HG03045 (cell line): ENCODE measurements around the gene C2orf78.
A peak's percentile ranks its signal among the peaks of the same experiment; 100 is the strongest.
"Not testable (repeated sequence)": the region's sequence is repeated elsewhere in the genome, so short reads cannot be mapped to it uniquely, and the experiment has no call there.

Experiments
- ATAC-seq: cut with Tn5 transposase; IDR thresholded peaks from one replicate; pipeline ENCODE4 v1.9.1; 2021; ENCODE audit warnings: mild to moderate bottlenecking, moderate library complexity; ENCODE audit not compliant: unreplicated experiment

The C2orf78 gene

DNA sequence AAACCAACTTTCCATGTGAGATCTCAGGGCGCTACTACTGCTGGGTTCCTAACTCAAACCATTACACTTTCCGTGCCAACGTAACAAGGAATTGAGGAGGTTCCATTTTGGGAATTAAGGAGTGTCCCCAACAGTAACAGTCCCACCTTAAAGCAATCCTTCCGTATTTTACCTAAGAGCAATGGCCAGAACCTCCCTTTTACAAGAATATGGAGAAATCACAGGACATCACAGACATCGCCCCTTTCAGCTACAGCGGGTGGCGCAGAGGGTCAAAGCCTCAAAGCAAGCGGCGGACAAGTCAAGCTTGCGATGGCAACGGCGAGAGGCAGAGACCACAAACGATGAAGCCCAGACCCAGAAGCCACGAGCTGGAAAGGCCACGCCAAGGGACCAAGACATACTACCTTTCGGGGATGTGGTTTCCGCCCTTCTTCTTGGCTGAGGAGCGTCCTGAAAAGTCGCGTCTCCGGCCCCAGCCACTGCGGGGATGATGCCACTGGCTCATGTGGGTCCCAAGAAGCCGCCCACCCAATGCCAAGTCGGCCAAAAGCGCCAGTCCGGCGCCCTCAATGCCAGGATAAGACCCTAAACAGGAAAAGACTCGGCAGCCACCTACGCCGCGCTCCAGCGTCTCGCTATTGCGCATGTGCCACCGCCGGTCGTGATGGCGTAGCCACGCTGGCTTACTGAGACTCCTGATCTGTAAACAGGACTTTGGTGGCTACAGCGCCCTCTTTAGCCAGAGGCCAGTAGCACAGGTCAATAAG lies 4.3 kb upstream of the C2orf78 start, which contains the start of gene DUSP11:
DUSP11 (minus strand) TSS at position 637 of the 770 bp plus-strand sequence; CDS start at position 508, 129 bp downstream.
- peak; percentile 99 for ATAC-seq

DNA sequence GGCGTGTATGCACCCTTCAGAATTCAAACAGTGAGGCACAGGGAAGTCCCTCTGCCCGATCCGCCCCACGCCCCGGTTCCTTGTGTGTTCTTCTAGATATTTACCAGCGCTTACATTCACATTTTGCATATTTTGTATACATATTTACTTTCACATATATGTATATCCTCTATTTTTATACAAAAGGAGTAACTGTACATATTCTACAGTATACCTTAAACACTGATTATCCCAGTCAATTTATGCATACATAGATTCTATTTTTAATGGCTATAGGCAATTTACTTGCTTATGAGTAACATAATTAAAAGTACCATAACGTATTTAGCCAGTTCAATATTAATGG lies 3.8 kb upstream of the C2orf78 start:
- ATAC-seq: no peak

DNA sequence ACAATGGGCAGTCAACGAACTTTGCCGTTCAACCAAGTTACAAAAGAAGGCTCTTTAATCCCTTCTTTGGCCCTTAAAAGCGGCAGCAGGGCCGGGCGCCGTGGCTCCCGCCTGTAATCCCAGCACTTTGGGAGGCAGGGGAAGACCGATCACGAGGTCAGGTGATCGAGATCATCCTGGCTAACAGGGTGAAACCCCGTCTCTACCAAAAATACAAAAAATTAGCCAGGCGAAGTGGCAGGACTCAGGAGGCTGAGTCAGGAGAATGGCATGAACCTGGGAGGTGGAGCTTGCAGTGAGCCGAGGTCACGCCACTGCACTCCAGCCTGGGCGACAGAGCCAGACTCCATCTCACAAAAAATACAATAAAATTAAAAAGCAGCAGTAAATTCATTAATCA lies 581 bp upstream of the C2orf78 start:
- ATAC-seq: not testable (repeated sequence)

DNA sequence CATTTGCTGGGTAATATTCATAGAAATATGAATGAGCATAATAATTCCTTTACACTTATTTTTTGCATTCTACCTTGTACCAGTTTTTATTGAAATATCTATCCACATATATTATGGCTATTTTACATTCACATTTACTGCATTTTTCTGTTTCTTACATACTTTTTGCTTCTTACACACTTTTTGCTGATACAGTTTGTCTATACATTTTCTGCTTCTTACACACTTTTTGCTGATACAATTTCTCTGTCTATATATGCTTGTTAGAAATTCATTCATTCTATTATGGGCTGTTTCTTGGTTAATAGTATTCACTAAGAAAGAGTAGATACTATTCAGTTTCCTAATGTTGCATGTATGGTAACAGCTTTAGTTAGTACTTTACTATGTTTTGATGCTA lies 27.9 kb downstream of the C2orf78 start:
- no peak for ATAC-seq

DNA sequence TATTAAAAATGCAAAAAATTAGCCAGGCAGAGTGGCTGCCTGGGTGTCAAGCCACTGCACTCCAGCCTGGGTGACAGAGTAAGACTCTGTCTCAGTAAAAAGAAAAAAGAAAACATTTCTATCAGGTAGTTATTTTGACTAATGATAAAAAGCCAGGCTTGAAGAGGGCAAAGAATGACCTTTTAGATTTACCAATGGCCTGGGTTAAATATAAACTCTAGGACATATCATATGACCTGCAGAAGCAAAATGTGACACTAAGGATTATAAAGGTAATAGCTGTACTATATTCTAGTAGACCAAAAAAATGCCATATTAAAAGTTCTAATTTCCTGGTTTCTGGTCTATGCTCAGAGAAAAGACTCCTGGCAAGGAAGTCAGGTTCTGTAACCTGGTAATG lies 28.7 kb downstream of the C2orf78 start:
- no peak for ATAC-seq

DNA sequence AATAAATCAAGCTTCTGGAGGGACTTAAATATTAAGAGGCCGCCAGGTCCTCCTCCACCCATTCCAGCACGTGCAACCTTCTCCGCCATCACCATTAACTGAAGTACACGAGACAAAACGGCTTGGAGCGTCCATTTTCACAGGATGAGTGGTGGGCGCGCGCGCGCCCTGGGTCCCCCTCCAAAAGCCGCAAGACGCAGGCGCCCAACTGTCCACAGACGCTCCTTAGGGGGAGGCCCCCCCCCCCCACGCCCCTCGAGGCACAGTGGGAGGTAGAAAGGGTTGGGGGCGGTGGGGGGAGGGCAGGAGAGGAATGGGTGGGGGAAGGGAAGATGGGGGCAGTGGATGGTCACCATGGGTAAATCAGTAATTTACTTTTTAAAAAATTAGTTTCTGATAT lies 34.3 kb downstream of the C2orf78 start:
- ATAC-seq: no peak

DNA sequence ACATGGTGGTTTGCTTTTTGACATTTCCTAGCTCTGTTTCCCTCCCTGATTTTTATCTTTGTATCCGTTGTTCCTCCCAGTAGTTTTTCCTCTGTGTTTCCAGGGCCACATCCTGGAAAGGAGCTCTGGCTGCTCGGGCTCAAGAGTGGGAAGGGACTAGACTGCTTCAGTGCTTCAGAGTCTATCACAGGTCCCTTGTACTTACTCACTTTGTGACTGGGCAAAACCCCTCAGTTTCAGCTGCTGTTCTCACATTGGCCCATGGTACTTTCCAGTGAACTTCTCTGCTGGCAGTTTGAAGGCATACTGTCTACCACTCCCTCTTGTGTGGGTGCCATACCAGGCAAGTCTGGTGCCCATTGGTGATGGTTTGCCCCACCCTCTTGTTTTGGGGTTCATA lies 37.2 kb downstream of the C2orf78 start:
- ATAC-seq: peak; percentile 89

DNA sequence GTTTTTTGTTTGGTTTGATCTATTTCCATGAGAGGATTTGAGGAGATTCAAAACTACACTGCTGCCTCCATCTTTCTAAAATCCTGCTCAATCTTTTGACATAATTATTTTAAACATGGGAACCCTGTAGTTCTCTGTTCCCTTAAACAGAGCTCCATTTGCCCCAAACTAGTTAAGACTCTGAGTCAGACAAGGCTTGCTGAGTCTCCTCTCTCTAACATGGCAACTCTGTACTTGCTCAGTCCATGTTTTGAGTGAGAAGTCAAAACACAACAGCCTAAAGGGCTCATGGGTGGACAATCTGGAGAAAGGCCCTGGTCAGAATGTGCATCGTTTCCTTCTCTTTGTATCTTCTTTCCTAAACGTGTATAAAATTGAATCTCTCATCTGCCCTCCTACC lies 37.7 kb downstream of the C2orf78 start:
- ATAC-seq: no peak

DNA sequence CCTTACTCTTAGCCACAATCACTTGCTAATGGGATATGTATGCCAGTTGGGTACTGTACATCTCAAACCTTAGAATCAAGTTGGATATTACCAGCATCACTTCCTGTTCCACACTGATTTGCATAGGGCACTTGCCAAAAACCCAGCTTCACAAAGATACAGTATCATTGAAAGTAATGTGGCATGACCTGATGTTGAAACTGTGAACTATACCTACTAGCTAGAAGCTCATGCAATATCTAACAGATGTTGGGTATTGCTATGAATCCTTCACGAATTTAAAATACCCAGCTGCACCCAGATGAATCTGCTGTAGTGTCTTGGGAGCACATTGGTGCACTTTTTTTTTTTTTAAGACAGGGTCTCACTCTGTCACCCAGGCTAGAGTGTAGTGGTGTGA lies 38.3 kb downstream of the C2orf78 start:
- no peak for ATAC-seq

DNA sequence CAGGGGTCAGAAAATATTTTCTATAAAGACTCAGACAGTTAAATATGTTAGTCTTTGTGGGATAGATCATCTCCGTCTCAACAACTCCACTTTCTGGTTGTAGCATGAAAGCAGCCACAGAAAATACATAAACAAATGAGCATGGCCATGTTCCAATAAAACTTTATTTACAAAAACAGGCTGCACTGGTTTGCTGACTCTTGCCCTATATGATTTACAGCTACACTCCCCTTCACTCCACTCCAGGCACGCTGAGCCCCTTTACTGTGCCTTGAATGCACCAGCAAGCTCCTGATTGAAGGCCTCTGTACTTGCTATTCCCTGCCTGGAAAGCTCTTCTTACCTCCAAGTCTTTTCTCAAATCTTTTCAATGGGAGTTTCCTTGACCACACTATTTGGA lies 39.0 kb downstream of the C2orf78 start:
- ATAC-seq: no peak

DNA sequence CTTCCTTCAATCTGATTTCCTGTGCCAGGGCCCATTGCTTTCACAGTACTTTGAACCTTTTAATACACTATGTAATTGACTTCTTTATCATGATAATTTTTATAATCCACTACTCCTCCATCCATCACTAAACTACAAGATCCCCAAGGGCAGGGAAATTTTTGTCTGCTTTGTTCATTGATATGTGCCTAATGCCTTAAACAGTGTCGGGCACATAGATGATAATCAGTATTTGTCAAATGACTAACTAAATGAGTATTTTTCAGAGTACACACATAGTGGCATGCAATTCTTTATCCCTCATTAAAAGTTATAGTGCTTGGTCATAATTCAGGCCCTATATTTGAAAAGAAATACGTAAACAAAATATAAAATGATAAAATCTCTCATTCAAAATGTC lies 39.4 kb downstream of the C2orf78 start:
- no peak for ATAC-seq

DNA sequence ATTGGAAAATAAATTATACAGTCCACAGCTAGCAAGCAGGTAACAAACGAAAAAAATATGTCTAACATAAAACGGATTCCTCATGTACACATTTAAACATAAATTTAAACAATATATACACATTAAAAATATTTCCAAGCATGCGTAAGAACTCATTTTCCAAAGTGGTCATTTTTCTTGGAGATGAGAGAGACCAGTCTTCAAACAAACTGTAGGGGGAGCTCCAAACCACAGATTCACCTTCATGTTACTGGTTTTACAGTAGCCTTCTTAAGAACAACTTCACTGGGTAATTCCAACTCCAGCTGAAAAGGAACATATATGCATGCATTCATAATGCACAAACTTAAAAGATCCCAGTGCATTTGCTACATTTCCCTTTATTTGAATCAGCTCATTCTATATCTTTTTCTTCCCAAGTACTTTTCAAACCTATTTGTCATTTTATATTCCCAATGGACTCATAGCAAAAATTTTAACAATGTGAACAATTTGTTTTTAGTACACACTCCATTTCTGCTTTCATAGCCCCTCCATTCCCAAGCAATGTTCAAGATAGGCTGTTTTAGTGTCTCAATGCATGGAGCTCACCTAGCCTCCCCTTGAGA lies 40.0 kb downstream of the C2orf78 start:
- no peak for ATAC-seq

DNA sequence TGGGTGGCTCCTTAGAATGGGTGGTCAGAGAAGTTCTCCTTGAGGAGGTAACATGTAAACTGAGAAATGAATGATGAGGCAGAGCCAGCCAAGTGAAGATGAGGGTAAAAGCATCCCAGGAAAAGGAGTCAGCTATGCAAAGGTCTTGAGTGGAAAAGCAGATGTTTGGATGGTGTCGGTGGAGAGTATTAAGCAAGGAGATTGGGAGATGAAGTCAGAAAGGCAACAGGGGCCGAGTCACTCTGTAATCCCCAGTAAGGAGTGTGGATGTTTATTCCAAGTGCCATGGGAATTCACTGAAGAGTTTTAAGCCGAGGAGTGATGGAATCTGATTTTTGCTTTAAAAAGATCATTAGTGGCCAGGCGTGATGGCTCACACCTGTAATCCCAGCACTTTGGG lies 41.4 kb downstream of the C2orf78 start:
- no peak for ATAC-seq

DNA sequence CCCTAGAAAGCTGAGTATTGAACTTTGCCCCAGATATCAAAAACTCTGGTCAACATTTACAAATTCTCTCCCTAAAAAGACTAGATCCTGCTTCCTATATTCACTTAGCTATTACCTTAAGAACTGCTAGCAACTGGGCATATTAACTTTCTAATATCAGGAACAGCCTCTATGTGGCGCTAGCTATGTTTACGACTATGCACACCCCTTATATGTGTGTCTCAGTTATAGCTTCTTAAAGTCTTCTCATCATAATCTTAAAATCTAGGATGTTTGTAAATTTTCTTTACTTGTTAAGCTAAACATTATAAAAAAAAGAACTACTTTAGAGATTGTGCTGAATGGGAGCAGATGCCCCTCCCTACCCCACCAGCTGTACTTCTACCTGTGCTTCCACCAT lies 43.0 kb downstream of the C2orf78 start:
- no peak for ATAC-seq

DNA sequence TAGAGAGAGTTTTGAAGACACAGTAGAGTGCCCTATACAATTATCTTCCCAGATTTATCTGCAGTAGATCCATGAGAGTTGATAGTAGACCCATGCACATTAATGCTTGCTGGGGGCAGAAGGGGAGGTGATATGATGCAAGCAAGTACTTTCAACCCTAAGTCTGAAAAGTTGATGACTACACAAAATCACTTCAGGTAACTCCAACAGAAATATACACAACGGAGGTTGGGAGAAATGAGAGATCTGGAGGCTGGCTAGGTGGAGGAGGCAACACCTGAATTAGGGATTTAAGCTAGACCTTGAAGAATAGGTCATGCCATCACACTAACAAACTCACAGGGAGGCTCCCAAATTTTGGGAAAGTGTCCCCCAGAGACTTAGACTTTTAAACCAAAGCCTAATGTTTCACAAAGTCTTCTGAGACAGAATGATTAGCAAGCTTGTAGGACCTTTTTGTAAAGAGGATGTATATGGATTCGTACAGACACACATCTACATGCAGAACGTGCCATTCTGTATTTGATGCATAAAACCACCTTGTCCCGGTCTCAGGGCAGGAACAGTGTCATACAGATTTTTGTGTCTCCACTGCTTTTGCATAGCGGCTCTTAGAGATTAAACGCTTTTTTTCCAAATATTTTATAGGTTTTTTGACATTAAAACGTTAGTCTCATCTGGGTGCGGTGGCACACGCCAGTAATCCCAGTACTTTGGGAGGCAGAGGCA lies 43.8 kb downstream of the C2orf78 start:
- ATAC-seq: no peak

DNA sequence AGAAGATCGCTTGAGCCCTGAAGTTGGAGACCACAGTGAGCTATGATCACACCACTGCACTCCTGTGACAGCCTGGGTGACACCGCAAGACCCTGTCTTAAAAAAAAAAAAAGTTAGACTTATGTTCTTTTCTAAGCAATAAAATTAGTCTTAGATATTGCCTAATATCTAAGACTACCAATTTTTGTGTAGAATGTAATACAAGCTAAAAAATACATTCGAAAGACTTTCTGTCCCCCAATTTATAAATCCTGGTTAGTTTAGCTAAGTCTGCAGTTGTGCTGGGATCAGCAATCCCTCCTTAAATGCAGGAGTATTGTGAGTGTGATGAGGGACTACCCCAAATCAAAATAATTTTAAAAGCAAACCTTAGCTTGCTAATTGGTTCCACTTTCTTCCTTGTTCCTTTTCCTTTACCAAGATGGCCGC lies 44.4 kb downstream of the C2orf78 start:
- ATAC-seq: no peak

DNA sequence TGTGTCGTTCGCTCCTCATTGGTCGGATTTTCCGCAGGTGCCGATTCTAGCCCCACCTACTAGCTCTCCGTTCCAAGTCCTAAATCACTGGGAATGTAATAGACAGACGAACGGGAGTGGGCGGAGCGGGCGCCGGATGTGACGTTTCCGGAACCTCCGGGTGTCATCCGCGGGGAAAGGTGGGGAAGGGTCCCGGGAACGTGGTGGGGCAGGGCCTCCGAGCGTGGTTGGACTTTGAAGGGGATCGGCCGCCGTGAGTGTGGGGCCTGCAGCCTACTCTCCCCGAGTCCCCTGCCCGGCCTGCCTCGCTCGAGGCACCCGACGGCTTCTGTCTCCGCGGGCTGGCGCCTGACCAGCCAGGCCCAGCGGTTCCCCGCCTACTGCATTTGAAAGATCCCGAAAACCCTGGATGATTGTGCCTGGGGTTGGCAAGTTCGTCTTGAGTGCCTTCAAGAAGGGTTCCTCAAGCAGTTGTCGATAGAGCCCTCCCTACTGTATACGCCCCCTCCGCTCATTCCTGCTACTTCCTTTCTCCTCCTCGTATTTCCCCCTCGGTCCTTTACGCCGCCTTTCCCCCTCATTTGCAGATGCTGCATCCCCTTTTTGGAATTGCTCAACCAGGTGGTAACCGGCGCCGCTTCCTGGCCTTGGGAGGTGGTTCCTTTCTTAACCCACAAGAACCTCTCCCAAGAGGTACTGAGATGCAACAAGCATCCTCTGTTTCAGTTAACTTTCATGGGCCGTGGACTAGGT lies 45.0 kb downstream of the C2orf78 start, which contains the start of gene STAMBP:
STAMBP (plus strand) TSS at position 144 of the 753 bp plus-strand sequence. CDS start 1,896 bp downstream, outside the sequence.
- peak; percentile 94 for ATAC-seq

DNA sequence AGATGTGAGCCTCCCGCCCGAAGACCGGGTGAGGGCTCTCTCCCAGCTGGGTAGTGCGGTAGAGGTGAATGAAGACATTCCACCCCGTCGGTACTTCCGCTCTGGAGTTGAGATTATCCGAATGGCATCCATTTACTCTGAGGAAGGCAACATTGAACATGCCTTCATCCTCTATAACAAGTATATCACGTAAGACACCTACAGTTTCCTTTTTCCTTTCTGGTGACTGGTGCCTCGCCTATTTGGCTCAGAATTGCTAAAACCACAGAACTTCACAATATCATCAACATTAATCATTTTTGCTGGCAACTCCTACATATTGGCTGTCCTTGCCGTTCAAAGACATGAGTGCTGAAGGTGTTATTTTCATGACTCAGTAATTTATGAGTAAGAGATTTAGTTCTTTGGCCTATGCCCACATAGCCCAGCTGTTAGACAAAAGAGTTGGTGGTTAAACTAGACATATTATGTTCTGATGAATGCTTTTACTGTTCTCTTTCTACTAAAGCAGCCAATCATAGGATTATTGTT lies 47.0 kb downstream of the C2orf78 start:
- no peak for ATAC-seq

DNA sequence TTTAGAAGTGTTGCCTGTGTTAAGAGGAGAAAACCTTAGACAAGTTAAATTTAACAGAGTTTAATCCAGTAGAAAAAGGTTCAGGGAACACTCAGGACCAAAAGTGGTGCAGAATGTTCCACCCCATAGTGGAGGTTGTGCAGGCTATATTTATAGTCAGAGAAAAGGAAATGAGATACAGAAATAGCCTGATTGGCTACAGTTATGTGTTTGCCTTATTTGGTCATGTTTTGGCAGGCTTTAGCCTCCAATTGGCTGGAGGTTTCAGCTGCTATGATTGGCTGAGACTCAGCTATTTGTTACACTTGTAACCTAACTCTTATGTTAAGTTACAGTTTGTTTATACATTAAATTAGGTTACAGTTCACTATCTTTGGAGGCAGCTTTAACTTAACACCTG lies 48.9 kb downstream of the C2orf78 start:
- no peak for ATAC-seq

DNA sequence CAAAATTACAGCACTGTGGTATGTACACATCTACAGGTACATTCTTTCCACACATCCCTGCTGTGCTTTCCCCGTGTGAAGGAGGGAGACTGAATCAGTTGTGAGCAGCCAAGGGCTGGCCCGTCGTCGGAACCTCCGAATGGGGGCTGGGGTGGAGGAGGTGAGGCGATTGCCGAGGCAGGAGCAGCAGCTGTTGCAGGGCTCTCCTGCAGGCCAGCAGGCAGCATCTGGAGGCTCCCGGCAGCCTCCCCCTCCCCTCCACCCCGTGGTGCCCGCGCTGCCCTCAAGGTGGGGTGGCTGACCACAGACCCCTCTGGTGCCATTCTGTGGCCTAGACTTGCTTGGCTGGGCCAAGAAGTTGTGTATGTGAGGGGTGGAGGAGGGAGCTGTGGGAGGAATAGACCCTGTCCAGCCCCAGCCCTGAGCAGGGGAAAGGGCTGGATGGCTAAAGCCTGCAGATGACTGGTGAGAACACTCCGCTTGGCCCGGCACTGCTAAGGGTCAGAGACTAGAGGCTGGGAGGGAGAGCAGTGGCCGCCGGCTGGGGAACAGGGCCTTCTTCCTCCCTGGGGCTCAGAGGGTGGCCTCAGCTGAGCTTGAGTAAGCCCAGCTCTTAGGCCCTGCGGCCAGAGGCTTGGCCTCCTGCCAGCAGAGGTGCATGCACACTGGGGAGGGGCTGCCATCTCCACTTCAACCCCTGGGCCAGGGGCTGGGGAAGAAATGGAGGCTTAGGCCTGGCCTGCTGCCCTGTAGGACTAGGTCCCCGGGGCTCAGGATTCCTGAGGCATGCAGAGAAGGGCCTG lies 52.4 kb downstream of the C2orf78 start:
- ATAC-seq: no peak
